ENCODE measurements around the gene GRM8.
A peak's percentile ranks its signal among the peaks of the same experiment; 100 is the strongest.

DNA sequence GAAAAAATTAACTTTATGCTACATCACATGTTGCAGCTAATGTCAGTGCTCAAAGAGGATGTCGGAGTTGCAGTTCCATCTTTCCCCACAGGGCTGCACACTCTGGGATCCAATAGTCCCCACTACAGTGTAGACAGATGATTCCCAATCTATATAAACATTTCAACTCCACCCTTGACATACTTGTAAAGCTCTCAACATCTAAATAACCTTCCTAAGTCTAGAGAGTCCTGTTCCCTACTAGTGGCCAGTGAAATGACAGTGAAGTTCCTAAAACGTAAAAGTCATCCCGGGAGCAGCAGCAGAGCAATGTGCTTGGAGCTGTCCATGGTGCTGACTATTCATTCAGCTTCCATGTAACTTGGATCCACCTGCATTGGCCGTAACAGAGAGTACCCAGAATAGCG lies 145.1 kb downstream of the GRM8 start:
- TF ChIP-seq, protein P1, sequence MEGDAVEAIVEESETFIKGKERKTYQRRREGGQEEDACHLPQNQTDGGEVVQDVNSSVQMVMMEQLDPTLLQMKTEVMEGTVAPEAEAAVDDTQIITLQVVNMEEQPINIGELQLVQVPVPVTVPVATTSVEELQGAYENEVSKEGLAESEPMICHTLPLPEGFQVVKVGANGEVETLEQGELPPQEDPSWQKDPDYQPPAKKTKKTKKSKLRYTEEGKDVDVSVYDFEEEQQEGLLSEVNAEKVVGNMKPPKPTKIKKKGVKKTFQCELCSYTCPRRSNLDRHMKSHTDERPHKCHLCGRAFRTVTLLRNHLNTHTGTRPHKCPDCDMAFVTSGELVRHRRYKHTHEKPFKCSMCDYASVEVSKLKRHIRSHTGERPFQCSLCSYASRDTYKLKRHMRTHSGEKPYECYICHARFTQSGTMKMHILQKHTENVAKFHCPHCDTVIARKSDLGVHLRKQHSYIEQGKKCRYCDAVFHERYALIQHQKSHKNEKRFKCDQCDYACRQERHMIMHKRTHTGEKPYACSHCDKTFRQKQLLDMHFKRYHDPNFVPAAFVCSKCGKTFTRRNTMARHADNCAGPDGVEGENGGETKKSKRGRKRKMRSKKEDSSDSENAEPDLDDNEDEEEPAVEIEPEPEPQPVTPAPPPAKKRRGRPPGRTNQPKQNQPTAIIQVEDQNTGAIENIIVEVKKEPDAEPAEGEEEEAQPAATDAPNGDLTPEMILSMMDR (IDR thresholded peaks at IDR 0.05): peak in 5 of 6 experiments; percentile 22 to 56 (median 35)
- TF ChIP-seq POLR2A (IDR thresholded peaks at IDR 0.05): no peak
